ENCODE results near the gene NDUFS7. TPM values are rescaled to one million over a fixed set of nuclear protein-coding genes. Genes with fewer than 3 reads are reported as not detected.

NDUFS7 gene
- 53.1 and 63.4 TPM in 2 replicates for total RNA-seq

DNA sequence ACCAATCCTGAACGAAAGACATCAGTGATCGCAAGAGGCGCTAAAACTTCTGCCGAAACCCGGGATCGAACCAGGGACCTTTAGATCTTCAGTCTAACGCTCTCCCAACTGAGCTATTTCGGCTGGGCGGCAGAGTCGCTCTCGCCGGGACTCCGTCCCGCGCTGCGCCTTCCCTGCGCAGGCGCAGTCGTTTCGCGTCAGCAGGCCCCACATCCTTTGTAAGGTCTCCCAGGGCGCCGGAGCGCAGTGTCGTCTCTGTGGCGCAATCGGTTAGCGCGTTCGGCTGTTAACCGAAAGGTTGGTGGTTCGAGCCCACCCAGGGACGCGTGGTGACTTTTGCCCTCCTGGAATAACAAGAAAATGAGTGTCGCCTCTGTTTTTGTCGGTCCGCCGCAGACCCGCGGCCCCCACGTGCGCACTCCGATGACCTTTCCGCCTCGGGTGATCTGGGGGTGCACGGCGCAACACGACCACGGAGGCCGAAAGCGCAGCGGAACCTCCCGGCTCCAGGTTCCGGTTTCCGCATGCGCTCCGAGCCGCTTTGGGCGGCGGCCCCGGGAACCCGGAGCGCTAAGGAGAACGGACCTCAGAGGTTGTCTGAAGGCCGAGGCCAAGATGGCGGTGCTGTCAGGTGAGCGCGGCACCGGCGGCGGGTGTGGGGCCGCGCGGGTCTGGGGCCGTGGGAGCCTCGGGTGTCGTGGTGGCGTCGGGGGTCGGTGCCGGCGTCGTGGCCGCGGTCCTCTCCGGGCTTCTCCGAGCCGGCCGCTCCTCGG, at the start of gene NDUFS7:
TSS of gene NDUFS7 (plus strand) at position 596 of the 773 bp plus-strand sequence. CDS start at position 616, 20 bp downstream.

DNA sequence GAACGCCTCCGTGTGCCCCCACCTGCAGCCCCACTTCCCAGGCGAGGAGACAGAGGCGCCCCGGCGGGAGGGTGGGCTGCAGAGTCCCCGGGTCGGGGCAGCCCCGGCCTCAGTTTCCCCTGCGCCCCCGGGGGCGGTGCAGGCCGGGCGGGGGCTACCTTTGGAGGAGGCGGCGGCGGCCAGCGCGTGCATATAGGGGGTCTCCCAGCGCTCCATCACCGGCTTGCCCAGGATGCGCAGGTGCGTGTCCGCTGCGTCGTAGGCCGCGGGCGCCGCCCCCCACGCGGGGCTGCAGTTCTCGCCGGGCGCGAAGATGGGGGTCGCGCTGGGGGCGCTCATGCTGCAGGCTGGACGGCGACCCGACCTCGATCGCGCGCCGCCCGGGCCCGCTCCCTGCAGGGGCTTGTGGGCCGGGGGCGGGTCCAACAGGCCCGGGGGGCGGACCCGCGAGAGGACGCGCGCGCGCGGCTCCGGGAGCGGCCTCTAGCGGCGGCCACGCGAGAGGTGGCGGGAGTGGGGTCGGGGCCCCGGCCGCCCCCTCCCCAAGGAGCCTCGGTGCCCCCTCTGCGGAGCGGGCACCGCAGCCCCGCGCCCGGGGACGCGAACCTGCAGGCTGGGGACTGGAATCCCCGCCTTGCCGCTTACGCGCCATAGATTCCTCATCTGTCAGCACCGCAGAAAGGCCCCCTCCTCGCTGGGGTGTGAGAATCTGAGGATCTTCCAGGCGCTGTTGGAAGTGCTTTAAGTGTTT, 17.6 kb downstream of the NDUFS7 start, which contains the start of gene GAMT:
TSS of gene GAMT (minus strand) at position 405 of the 751 bp plus-strand sequence. CDS start at position 339, 66 bp downstream.

DNA sequence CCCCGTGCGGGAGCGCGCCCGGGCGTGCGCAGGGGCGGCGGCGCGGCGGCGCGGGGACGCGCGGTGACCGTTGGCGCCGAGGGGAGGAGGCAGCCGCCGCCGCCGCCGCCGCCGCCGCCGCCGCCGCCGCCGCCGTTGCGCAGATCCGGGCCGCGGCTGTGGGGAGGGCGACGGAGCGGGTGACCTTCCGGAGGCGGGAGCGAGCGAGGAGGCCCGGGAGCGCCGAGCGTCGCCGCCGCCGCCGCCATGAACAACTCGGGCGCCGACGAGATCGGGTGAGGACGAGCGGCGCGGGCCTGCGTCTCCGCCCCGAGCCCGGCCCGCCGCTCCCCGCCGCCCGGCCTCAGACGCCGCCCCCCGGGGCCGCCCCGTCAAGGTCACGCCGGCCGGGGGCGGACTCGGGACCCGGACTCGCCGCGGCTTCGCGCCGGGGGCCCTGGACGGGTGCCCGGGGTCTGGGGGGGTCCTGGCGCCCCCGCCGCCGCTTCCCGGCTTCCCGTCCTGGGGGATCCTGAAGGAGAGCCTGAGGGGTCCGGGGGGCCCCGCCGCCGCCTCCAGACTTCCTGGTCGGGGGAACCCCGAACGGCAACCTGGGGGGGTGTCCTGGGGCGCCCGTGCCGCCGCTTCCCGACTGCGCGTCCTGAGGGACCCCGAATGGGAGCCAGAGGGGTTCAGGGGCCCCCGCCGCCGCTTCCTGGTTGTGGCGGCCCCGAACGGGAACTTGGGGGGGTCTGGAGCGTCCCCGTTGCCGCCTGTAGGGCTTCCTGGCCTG, 24.0 kb downstream of the NDUFS7 start, which contains the start of gene DAZAP1:
TSS of gene DAZAP1 (plus strand) at position 59 of the 772 bp plus-strand sequence. CDS start at position 247, 188 bp downstream.

DNA sequence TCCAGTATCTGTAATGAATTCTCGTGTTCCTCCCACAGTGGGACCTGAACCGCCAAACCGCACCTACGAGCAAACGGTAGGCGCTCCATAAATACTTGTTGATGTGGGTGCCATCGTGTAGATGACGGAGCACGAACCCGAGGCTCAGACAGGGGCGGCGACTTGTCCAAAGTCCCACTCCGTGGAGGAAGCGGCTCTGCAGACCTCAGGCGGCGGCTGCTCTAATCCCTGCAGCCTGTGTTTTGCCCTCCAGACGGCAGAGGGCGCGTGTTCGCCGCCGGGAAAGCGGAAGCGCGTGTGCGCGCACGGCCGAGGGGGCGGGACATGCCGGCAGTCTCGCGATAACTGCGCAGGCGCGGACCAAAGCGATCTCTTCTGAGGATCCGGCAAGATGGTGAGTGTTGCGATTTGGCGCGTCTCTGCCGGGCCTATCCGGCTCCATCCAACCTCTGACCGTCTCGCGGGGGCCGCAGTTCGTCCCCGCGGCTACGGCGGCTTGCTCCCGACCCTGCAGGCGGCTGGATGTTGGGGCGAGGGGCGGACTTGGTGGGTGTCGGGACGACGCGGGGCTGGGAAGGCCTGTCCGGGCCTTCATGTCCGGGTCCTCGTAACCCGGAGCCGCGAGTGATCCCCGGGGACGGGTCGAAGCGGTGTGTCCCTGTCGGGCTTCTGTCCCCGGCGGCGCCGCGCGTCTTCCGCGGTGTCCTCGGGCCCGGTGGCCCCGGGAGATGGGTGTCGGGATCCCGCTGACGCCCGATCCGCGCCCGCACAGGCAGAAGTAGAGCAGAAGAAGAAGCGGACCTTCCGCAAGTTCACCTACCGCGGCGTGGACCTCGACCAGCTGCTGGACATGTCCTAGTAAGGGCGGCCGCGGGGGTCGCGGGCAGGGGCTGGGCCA, 54.6 kb downstream of the NDUFS7 start, which contains the start of gene RPS15:
TSS of gene RPS15 (plus strand) at position 362 of the 898 bp plus-strand sequence. CDS start at position 392, 30 bp downstream.

Other genes with a start within 250 kb of the NDUFS7 start
- 32.2 and 32.8 TPM in 2 replicates for gene SBNO2, start 209.6 kb upstream of the NDUFS7 start, total RNA-seq
- gene STK11, start 178.1 kb upstream of the NDUFS7 start, total RNA-seq, result 74.2 and 98.7 TPM in 2 replicates
- 0.63 and 0.86 TPM in 2 replicates for gene CBARP, start 145.9 kb upstream of the NDUFS7 start, total RNA-seq
- gene ATP5F1D, start 142.2 kb upstream of the NDUFS7 start, total RNA-seq, result 23.9 and 40.0 TPM in 2 replicates
- 8.8 and 9.5 TPM in 2 replicates for gene MIDN, start 135.3 kb upstream of the NDUFS7 start, total RNA-seq
- 134 and 212 TPM in 2 replicates for gene CIRBP, start 114.6 kb upstream of the NDUFS7 start, total RNA-seq
- gene FAM174C, start 108.4 kb upstream of the NDUFS7 start, total RNA-seq, result 12.3 and 22.2 TPM in 2 replicates
- not detected in 2 replicates for gene EFNA2, start 98.0 kb upstream of the NDUFS7 start, total RNA-seq
- 32.0 and 40.4 TPM in 2 replicates for gene GAMT, start 17.6 kb downstream of the NDUFS7 start, total RNA-seq
- 20.4 and 30.9 TPM in 2 replicates for gene DAZAP1, start 23.7 kb downstream of the NDUFS7 start, total RNA-seq
- 253 and 340 TPM in 2 replicates for gene RPS15, start 54.5 kb downstream of the NDUFS7 start, total RNA-seq
- gene APC2, start 66.2 kb downstream of the NDUFS7 start, total RNA-seq, result 0.63 and 1.1 TPM in 2 replicates
- gene C19orf25, start 95.3 kb downstream of the NDUFS7 start, total RNA-seq, result 17.9 and 23.0 TPM in 2 replicates
- 0.95 and 2.2 TPM in 2 replicates for gene PCSK4, start 106.4 kb downstream of the NDUFS7 start, total RNA-seq
- 1.7 and 2.9 TPM in 2 replicates for gene REEP6, start 107.3 kb downstream of the NDUFS7 start, total RNA-seq
- 3.9 and 4.7 TPM in 2 replicates for gene ADAMTSL5, start 129.1 kb downstream of the NDUFS7 start, total RNA-seq
- gene PLK5, start 140.2 kb downstream of the NDUFS7 start, total RNA-seq, result under 0.01 TPM in 1 of 2 replicates, not detected in the other
- gene MEX3D, start 184.4 kb downstream of the NDUFS7 start, total RNA-seq, result 21.9 and 32.7 TPM in 2 replicates
- gene MBD3, start 209.0 kb downstream of the NDUFS7 start, total RNA-seq, result 64.8 and 69.3 TPM in 2 replicates
- 103 and 117 TPM in 2 replicates for gene UQCR11, start 221.6 kb downstream of the NDUFS7 start, total RNA-seq

Data from bronchial smooth muscle cell (primary cell).